H9 (cell line): ENCODE results near the gene NAV1. TPM values are rescaled to one million over a fixed set of nuclear protein-coding genes. Genes with fewer than 3 reads are reported as not detected.

ENCODE experiments used
- DNase-seq: peaks from one replicate; pipeline ENCODE4 v3.0.0-alpha.2; 2017
- H2AFZ ChIP-seq: one replicate; pipeline ENCODE4 v1.6.1; 2013; ENCODE audit warnings: mild to moderate bottlenecking, low read length, control low read depth, moderate library complexity
- H2AK5ac ChIP-seq: 2 replicates; pipeline ENCODE4 v1.6.1; 2013; ENCODE audit warnings: low read length, control low read depth, mixed read lengths; ENCODE audit not compliant: insufficient read length
- H2BK120ac ChIP-seq: one replicate; pipeline ENCODE4 v1.6.1; 2013; ENCODE audit warnings: low read depth, mild to moderate bottlenecking, low read length, control low read depth, inconsistent platforms; ENCODE audit not compliant: poor library complexity, severe bottlenecking
- H2BK12ac ChIP-seq: 2 replicates; pipeline ENCODE4 v1.6.1; 2013; ENCODE audit warnings: low read length, control low read depth, mixed read lengths, low read depth; ENCODE audit not compliant: insufficient read length
- H2BK15ac ChIP-seq: 2 replicates; pipeline ENCODE4 v1.6.1; 2013; ENCODE audit warnings: low read depth, low read length, control low read depth
- H2BK20ac ChIP-seq: one replicate; pipeline ENCODE4 v1.6.1; 2013; ENCODE audit warnings: low read depth, mild to moderate bottlenecking, low read length, control low read depth, inconsistent platforms; ENCODE audit not compliant: poor library complexity, severe bottlenecking
- H2BK5ac ChIP-seq: 2 replicates; pipeline ENCODE4 v1.6.1; 2013; ENCODE audit warnings: low read length, control low read depth, mixed read lengths; ENCODE audit not compliant: insufficient read length
- H3K14ac ChIP-seq: 2 replicates; pipeline ENCODE4 v1.6.1; 2013; ENCODE audit warnings: low read length, control low read depth; ENCODE audit not compliant: insufficient read depth
- H3K18ac ChIP-seq: 2 replicates; pipeline ENCODE4 v1.6.1; 2013; ENCODE audit warnings: low read depth, mild to moderate bottlenecking, mixed read lengths, low read length, control low read depth; ENCODE audit not compliant: insufficient read length
- H3K23ac ChIP-seq: 2 replicates; pipeline ENCODE4 v1.6.1; 2013; ENCODE audit warnings: low read length, control low read depth, mixed read lengths, low read depth; ENCODE audit not compliant: insufficient read length
- H3K23me2 ChIP-seq: 2 replicates; pipeline ENCODE4 v1.6.1; 2013; ENCODE audit warnings: low read depth, mild to moderate bottlenecking, mixed read lengths, low read length, control low read depth; ENCODE audit not compliant: insufficient read length, poor library complexity, severe bottlenecking
- H3K27ac ChIP-seq: 2 replicates; pipeline ENCODE4 v1.5.1; 2013; ENCODE audit warnings: low read length, control low read depth, mixed read lengths, low read depth; ENCODE audit not compliant: insufficient read length
- H3K27me3 ChIP-seq: 2 replicates; pipeline ENCODE4 v1.6.1; 2013; ENCODE audit warnings: low read length, control low read depth, inconsistent platforms; ENCODE audit not compliant: insufficient read depth
- H3K4ac ChIP-seq: 2 replicates; pipeline ENCODE4 v1.6.1; 2013; ENCODE audit warnings: low read depth, mild to moderate bottlenecking, control low read depth, inconsistent platforms, low read length, moderate library complexity
- H3K4me1 ChIP-seq: 2 replicates; pipeline ENCODE4 v1.6.1; 2013; ENCODE audit warnings: low read length, control low read depth, inconsistent platforms; ENCODE audit not compliant: insufficient read depth
- H3K4me2 ChIP-seq: 2 replicates; pipeline ENCODE4 v1.6.1; 2013; ENCODE audit warnings: low read length, control low read depth, mixed read lengths; ENCODE audit not compliant: insufficient read length, insufficient read depth
- H3K56ac ChIP-seq: 2 replicates; pipeline ENCODE4 v1.6.1; 2013; ENCODE audit warnings: low read depth, mild to moderate bottlenecking, mixed read lengths, low read length, control low read depth; ENCODE audit not compliant: insufficient read length
- H3K79me1 ChIP-seq: 2 replicates; pipeline ENCODE4 v1.6.1; 2013; ENCODE audit warnings: low read depth, mild to moderate bottlenecking, moderate library complexity, low read length, control low read depth, inconsistent platforms; ENCODE audit not compliant: insufficient read depth, poor library complexity, severe bottlenecking
- H3K79me2 ChIP-seq: 2 replicates; pipeline ENCODE4 v1.6.1; 2013; ENCODE audit warnings: low read length, control low read depth, inconsistent platforms; ENCODE audit not compliant: insufficient read depth
- H3K9ac ChIP-seq: 2 replicates; pipeline ENCODE4 v1.6.1; 2013; ENCODE audit warnings: low read length, control low read depth, mixed read lengths; ENCODE audit not compliant: insufficient read length; ENCODE audit errors: extremely low read depth
- H3K9me3 ChIP-seq: one replicate; pipeline ENCODE4 v1.6.1; 2013; ENCODE audit warnings: low read depth, low read length, inconsistent platforms; ENCODE audit not compliant: control insufficient read depth
- H3T11ph ChIP-seq: one replicate; pipeline ENCODE4 v1.6.1; 2013; ENCODE audit warnings: mild to moderate bottlenecking, low read length, control low read depth, inconsistent platforms
- H4K20me1 ChIP-seq: one replicate; pipeline ENCODE4 v1.6.1; 2013; ENCODE audit not compliant: control insufficient read depth, insufficient read length, insufficient read depth
- H4K5ac ChIP-seq: 2 replicates; pipeline ENCODE4 v1.6.1; 2013; ENCODE audit warnings: low read depth, mild to moderate bottlenecking, mixed read lengths, low read length, control low read depth; ENCODE audit not compliant: insufficient read length
- H4K8ac ChIP-seq: replicated peaks from 2 replicates; pipeline ENCODE4 v1.6.1; 2013; ENCODE audit warnings: low read length, control low read depth, mixed read lengths, low read depth; ENCODE audit not compliant: insufficient read length
- H4K91ac ChIP-seq: 2 replicates; pipeline ENCODE4 v1.6.1; 2013; ENCODE audit warnings: low read depth, mild to moderate bottlenecking, moderate library complexity, mixed read lengths, low read length, control low read depth; ENCODE audit not compliant: insufficient read length
- H3K27ac Mint-ChIP-seq, 3 experiments: 2 replicates in 2 of 3; 3 replicates in 1 of 3; pipeline ENCODE4 v1.8.0; 2020 to 2021; ENCODE audit warnings: mixed read lengths in 3 of 3, mild to moderate bottlenecking in 1 of 3, moderate library complexity in 1 of 3
- H3K27me3 Mint-ChIP-seq: 2 replicates; pipeline ENCODE4 v1.8.0; 2021; ENCODE audit warnings: low read depth, mild to moderate bottlenecking, moderate library complexity, mixed read lengths
- H3K36me3 Mint-ChIP-seq, 3 experiments: 2 replicates in 2 of 3; 3 replicates in 1 of 3; pipeline ENCODE4 v1.8.0; 2020 to 2021; ENCODE audit warnings: low read depth in 3 of 3, mixed read lengths in 3 of 3; ENCODE audit not compliant: insufficient read depth in 1 of 3
- H3K4me1 Mint-ChIP-seq, 2 experiments: 2 replicates each; pipeline ENCODE4 v1.8.0; 2020; ENCODE audit warnings: mixed read lengths in 2 of 2
- H3K4me3 Mint-ChIP-seq, 2 experiments: 2 replicates in 1 of 2; 3 replicates in 1 of 2; pipeline ENCODE4 v1.8.0; 2020 to 2021; ENCODE audit warnings: mild to moderate bottlenecking in 2 of 2, mixed read lengths in 2 of 2, moderate library complexity in 1 of 2
- H3K9me3 Mint-ChIP-seq, 2 experiments: 2 replicates in 1 of 2; 3 replicates in 1 of 2; pipeline ENCODE4 v1.8.0; 2020; ENCODE audit warnings: mild to moderate bottlenecking in 2 of 2, mixed read lengths in 2 of 2, moderate library complexity in 1 of 2
- CTCF ChIP-seq: fragments of 200-600 bp; sonication (generic); conservative IDR thresholded peaks from 3 replicates; pipeline ENCODE4 v1.8.0; 2021; ENCODE audit warnings: antibody characterized with exemption, mild to moderate bottlenecking
- WGBS: extraction: QIAGEN DNeasy Blood & Tissue Kit; methylation state at CpG from one replicate; pipeline ENCODE4 v1.1.7; 2013; ENCODE audit warnings: missing lambda C conversion rate, low lambda C conversion rate, mixed read lengths; ENCODE audit not compliant: insufficient read length; ENCODE audit errors: extremely low coverage; 5-methylcytosine and 5-hydroxymethylcytosine counted together
- total RNA-seq: library from RNA; stranded (reverse); gene quantifications from 2 replicates; pipeline ENCODE4 v1.2.1, GENCODE V29; 2021

NAV1 gene
- total RNA-seq, 1 experiment from 2014 or later: 20.5 TPM

DNA sequence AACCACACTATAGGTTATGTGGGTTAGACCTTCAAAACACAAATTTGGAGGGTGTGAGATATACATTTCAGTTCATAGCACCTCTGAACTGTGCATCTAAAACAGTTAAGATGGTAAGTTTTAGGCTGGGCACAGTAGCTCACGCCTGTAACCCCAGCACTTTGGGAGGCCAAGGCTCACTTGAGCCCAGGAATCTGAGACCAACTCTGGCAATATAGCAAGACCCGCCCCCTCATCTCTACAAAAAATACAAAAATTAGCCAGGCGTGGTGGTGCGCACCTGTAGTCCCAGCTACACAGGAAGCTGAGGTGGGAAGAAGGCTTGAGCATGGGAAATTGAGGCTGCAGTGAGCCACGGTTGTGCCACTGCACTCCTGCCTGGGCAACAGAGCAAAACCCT, 47.9 kb downstream of the NAV1 start:
- H3K4ac ChIP-seq: no peak overlapping the region
- H2AFZ ChIP-seq: no peak overlapping the region
- Mint-ChIP-seq H3K4me1 (peaks cover 32 to 41% of the 10 kb centered on the region in 2 experiments), H3K36me3 (no peaks in the 10 kb centered on the region; a peak in 1 of 7 replicates), H3K27ac (no peak overlapping the region; a peak in 1 of 7 replicates), H3K27me3 (no peaks in the 10 kb centered on the region), H3K4me3 (no peak overlapping the region), H3K9me3 (no peaks in the 10 kb centered on the region; a peak in 1 of 5 replicates)
- no peak for DNase-seq
- H2AK5ac ChIP-seq: no peak overlapping the region
- H3K4me2 ChIP-seq: no peak overlapping the region
- no peak overlapping the region for H2BK12ac ChIP-seq
- H3K27me3 ChIP-seq: no peaks in the 10 kb centered on the region
- no peak overlapping the region for H3K14ac ChIP-seq
- H4K5ac ChIP-seq: no peak overlapping the region
- no peak overlapping the region for H4K8ac ChIP-seq
- H3K23ac ChIP-seq: no peak overlapping the region
- WGBS: no CpG with 5 or more reads among the region's 5 CpGs
- no peaks in the 10 kb centered on the region for H3K9me3 ChIP-seq
- no peak overlapping the region for H2BK120ac ChIP-seq
- no peak overlapping the region for H2BK15ac ChIP-seq
- H3K79me1 ChIP-seq: no peaks in the 10 kb centered on the region
- H4K91ac ChIP-seq: no peak overlapping the region
- no peaks in the 10 kb centered on the region for H3K23me2 ChIP-seq
- peaks cover 5% of the 10 kb centered on the region; the same call in 1 of the 2 replicates for H3K4me1 ChIP-seq
- no peak overlapping the region for H3T11ph ChIP-seq
- no peak overlapping the region for H2BK5ac ChIP-seq
- no peak overlapping the region for H3K27ac ChIP-seq
- no peak overlapping the region for H2BK20ac ChIP-seq
- no peak for TF ChIP-seq CTCF
- H3K79me2 ChIP-seq: no peaks in the 10 kb centered on the region
- H3K9ac ChIP-seq: no peak overlapping the region
- H3K18ac ChIP-seq: no peak overlapping the region
- no peak overlapping the region for H3K56ac ChIP-seq
- no peaks in the 10 kb centered on the region for H4K20me1 ChIP-seq
